GM21360 (cell line): Measurements from ENCODE around the gene FAM171A1.
"Not testable (repeated sequence)": the region's sequence is repeated elsewhere in the genome, so short reads cannot be mapped to it uniquely, and the experiment has no call there.

Experiments used
- ATAC-seq: cut with Tn5 transposase; IDR thresholded peaks from one replicate; pipeline ENCODE4 v1.9.1; 2021; ENCODE audit warnings: mild to moderate bottlenecking, moderate library complexity; ENCODE audit not compliant: unreplicated experiment

FAM171A1 gene

GRCh38 chr10:15321431-15322341 is 49.4 kb downstream of the FAM171A1 start:
- ATAC-seq: no peak

- no peak for ATAC-seq
Observed at GRCh38 chr10:15320522-15321203, 50.4 kb downstream of the FAM171A1 start.

DNA sequence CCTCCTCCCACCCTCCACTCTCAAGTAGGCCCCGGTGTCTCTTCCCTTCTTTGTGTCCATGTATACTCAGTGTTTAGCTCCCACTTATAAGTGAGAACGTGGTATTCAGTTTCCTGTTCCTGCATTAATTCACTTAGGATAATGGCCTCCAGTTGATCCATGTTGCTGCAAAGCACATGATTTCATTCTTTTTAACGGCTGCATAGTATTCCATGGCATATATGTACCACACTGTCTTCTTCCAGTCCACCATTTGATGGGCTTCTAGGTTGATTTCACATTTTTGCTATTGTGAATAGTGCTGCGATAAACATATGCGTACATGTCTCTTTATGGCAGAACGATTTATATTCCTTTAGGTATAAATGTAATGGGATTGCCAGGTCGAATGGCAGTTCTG is 51.0 kb downstream of the FAM171A1 start:
- ATAC-seq: no peak

DNA sequence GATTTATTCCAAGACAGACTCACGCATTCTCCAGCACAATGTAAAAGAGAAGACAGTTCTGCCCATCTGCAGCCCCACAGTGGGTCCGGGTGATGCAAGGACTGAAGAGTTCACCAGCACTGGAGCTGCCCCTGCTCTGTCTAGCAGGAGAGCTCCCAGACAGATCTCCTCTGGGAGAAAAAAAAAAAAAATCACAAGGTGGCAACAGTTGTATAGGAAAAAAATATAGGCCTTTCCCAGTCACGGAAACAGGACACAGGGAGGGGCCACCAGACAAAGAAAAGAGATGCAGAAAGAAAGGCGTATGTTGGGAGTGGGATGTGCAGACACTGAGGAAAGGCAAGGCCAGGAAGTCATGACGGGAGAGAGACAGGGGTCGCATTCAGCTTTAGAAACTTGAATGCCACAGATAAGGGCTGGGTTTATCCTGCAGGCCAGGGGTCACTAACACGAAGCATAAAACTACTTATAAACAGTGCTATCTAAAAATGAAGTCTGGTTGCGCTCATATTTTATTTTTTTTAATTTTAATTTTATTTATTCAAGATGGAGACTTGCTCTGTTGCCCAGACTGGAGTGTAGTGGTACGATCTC is 54.1 kb downstream of the FAM171A1 start:
- ATAC-seq: no peak

DNA sequence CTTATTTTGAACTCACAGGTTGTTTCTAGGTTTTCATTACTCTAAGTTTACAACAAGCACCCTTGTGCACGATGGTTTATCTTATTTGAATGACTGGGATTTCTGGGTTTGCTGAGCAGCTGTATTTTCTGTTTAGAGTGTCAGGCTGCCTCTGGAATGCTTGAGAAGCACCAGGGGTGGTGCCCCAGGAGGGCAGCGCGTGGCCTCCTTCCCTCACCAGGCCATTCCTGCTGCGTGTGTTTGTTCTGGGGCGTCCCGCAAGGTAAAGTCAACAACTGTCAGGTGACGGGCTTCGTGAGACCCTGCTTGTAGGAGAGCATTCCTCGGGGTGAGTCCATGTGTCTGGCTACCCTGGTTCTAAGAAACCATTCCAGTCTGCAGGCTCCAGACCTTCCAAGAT is 54.9 kb downstream of the FAM171A1 start:
- ATAC-seq: no peak

DNA sequence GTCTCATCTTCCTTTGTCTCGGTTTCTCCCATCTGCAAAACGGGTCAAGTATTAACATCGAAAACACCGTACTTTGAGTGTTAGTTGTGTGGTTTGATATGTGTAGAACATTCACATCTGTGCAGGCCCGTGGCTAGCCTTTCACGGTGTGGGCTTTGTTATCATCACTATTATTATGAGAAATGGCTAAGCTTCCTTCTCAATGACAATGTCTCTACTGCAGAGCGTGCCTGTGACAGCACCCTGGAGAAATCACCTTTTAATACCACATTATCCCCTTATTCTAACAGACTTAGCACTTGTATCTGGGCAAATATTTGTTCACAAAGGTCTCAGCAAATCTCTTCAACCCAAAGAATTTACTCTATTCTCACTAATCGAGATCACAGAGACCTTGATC is 55.8 kb downstream of the FAM171A1 start:
- ATAC-seq: no peak

GRCh38 chr10:15314482-15315045 is 56.5 kb downstream of the FAM171A1 start:
- ATAC-seq: no peak

DNA sequence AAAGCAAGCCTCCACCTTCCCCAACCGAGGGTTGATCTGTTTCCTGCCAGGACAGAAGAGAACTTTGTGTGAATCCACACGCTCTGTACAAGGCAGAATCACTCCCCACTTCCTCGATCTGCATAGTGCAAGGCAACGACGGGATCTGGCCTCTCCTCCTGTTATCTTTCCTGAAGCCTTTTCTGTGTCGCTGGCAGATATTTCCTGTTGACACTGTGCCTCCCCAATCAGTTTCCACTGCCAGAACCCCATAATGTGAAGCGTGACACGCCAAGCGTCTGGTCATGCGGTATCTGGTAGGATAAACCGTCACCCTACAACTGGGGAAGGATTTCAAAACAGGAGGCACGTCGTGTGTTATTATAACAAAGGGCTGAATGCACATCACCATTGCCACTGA is 57.2 kb downstream of the FAM171A1 start:
- ATAC-seq: no peak

GRCh38 chr10:15313047-15313446 is 58.0 kb downstream of the FAM171A1 start:
- no peak for ATAC-seq

DNA sequence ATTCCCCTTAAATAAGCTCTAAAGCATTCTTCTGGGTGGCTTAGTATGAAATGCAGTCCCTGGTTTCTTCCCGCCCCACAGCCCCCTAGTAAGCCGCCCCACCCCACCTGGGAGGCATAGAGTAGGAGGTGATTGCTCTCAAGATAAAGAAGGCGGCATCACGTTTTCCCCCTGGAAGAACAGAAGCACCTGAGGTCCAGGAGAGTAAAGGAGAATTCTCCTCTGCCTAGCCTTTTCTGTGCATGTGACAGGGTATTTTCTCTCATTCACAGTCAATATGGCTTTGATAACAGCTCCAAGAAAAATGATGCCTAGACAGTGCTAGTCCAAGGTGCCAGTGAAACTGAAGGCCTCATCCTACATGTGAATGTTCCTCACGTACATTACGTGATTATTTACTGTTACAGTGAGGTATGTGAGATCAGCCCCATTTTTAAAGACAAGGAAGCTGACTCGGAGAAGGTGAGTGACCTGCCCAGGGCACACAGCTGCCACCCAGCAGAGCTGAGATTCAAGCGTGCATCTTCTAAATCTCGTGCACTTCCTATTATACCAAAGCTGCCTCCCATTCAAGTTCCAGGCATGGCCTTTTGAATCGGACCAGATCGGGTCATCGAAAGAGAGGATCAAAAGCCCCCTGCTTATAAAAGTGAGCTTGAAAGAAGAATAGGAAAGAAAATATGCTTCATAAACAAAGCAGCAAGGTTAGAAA is 59.4 kb downstream of the FAM171A1 start:
- ATAC-seq: no peak

DNA sequence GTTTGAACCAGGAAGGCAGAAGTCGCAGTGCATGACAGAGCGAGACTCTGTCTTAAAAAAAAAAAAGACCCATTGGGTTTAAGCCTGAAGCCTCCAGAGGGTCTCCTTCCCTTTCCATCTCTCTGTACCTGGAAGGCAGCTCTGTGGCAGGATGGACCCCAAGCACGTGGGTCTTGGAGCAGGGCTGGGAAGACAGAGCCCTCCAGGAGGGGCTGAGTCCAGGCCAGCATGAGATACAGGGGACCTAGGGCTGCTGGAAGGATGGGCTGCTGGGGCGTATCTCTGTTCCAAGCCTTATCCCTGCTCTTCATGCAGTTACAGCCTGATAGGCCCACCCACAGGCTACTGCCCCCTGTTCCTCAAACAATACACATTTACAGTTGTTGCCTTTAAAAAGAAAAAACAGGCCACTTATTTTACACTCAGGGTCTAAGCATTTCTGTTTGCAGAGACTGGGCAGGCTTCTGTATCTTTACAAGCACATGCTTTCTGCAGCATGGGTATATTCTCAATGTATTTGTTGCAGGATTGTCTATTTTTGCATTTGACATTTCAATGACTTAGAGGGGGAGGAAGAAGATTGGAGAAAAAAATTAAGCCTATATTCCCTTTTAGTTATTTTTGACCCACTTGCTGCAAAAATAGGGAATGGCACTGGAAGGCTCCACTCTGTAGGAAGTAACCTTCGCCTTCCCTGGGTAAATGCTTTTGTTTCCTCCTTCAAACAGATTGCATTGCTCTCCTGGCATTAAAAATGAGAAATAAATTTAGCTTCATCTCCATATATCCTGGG is 60.1 kb downstream of the FAM171A1 start:
- ATAC-seq: no peak

- no peak for ATAC-seq
Observed at GRCh38 chr10:15309221-15309620, 61.9 kb downstream of the FAM171A1 start.

DNA sequence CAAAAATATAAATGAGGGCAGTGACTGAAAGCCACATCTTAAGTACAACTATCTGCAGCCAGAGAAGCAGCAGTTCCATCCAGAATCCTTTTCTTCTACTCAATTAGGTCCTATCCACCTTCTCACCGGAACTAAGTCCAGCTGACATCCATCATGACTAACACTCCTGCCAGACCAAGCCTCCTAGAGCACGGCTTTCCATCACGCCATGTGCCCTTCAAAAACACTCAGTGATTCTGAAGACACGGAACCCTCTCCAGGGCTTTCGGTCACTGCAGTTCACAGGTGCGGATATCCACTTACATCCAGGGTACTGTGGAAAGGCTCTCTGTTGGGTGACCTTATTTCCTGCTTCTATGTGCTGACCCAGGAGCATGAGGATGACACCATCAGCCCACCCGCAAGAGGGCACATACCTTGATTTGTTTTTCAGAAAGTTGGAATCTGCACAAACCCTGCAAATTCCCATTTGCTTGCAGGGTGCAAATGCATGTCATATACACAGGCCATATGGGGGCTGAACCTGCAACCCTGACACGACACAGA is 64.3 kb downstream of the FAM171A1 start:
- no peak for ATAC-seq

GRCh38 chr10:15305634-15306033 is 65.5 kb downstream of the FAM171A1 start:
- no peak for ATAC-seq

DNA sequence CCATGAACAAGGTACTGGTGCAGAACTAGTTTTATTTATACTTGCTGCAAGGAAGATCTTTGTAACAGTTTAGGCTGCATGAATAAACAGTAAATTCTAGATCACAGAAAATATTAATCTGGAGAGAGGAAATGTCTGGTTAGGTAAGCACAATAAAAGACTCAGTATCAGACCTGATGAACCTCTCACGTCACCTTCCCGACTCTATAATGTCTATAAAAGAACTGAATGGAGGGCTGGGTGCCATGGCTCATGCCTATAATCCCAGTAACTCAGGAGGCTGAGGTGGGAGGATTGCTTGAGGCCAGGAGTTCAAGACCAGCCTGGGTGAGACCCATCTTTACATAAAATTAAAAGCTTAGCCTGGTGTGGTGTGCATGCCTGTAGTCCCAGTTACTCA is 65.9 kb downstream of the FAM171A1 start:
- no peak for ATAC-seq

DNA sequence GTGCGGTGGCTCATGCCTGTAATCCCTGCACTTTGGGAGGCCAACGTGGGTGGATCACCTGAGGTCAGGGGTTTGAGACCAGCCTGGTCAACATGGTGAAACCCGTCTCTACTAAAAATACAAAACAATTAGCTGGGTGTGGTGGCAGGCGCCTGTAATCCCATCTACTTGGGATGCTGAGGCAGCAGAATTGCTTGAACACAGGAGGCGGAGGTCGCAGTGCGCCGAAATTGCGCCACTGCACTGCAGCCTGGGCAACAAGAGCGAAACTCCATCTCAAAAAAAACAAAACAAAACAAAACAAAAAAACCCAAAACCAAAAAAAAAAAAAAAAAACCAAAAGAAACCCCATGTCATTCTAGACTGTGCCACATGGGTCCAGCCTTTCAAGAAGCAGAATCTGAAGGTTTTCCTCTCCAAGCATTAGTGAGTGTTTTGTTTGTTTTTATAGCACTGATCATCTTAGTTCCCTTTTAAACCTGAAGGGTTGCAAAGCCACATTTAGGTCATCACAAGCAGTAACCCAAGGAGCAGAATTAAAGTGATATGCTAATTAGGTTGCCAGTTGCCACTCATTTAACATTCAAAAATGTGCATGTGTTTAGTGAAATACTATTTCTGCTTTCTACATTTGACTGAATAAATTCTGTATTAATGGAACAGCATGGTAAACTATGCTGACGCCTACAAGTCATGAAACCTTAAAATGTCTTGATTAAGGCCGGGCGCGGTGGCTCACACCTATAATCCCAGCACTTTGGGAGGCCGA is 68.7 kb downstream of the FAM171A1 start:
- not testable (repeated sequence) for ATAC-seq

DNA sequence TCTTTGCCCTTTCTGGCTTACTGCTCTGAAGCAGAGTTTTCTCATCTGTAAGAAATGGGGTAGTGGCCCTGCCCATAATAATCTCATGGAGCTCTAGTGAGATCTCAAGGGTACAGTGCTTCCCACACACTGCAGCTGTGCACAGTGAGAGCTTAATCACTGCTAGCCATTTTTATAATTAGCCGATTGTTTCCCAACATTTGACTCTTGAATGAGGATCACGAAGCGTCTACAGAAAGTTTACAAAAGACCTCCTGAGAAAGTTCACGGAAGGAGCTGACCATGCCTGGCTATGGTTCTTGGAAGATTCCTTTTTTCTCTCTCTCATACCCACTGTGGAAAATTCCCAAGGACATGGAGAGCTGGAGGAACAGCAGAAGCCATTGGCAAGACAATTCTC is 70.4 kb downstream of the FAM171A1 start:
- ATAC-seq: no peak

DNA sequence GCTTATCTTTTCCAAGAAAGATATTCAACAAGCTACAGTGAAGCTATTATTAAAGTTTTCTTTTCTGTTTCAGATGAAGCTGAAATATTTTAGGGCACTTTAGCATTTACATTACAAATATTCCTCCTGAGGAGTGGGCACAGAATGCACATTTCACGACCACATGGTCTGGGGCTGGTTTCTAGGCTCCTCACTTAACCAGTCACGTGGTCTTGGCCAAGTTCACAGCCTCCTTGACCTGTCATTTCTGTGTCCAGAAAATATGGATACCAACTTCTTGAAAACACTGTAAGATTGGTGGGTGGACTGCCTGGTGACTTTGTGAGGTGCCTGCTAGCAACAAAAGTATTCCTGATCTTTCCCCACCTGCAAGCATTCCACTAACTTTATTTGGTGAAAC is 70.9 kb downstream of the FAM171A1 start:
- ATAC-seq: no peak

DNA sequence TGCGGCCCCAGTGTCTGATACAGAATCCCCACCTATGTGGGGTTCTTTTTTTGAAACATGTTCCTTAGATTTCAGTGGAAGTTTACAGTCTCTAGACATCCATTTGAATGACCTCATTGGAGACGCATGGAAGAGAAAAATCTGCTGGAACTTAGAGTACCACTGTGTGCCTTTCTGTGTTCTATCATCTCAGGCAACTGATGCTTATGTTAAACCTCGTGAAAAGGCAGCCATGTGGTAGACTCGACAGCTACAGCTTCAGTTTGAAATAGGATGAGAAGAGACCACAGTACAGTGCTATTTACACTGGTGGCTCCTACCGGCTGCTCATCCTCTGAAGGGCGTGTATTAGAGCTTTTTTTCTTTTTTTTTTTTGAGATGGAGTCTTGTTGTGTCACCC is 74.4 kb downstream of the FAM171A1 start:
- ATAC-seq: no peak
